Measurements from ENCODE around the gene SEMA5A.
"Not testable (repeated sequence)": the region's sequence is repeated elsewhere in the genome, so short reads cannot be mapped to it uniquely, and the experiment has no call there.

The SEMA5A gene

DNA sequence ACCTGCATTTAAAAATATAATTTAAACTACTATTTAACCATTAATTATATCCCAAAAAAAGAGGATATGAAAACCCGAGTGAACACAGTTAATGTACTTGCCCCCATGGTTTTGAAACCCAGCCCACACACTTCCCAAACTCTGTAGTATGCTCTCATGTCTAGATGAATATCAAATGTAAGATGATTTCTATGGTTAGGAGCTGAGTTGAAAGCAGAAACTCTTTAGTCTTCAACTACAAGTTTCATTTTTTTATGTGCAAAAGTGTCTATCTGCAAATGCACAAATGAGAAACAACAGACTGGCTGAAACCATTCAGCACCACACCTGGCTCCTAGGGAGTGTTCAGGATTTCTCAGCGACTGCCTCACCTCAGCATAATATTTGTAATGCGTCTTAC is 183.3 kb downstream of the SEMA5A start:
- TF ChIP-seq POLR2A (IDR thresholded peaks at IDR 0.05; ENCODE audit: low read depth, low read length) (no peak), TAF1 (IDR thresholded peaks at IDR 0.05; ENCODE audit: borderline replicate concordance, low read depth, low read length) (no peak), POLR2AphosphoS5 (IDR thresholded peaks at IDR 0.05; ENCODE audit: low read depth, low read length) (no peak)
- DNase-seq (ENCODE audit: insufficient read length) (no peak), FAIRE-seq (peak; percentile 81)

DNA sequence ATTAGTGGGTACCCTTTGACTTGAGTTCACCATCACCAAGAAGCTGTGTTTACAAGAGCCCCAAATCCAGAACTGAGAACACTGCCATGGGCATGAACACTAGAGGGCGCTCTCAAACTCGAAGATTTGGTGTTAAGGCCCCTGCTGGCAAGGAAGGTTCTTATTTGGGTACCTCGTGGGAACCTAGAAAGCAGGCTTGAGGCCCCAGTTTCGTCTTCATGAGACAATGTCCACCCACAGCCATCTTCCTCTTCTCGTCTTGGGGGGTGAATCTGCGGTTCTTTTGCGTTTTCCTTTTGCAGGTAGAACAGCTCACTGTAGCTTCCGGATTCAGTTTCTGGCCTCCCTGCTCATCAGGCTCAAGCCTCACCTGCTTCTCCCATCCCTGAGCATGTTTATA is 184.0 kb downstream of the SEMA5A start:
- TF ChIP-seq TAF1 (IDR thresholded peaks at IDR 0.05; ENCODE audit: borderline replicate concordance, low read depth, low read length): no peak
- TF ChIP-seq POLR2A (IDR thresholded peaks at IDR 0.05; ENCODE audit: low read depth, low read length): no peak
- TF ChIP-seq POLR2AphosphoS5 (IDR thresholded peaks at IDR 0.05; ENCODE audit: low read depth, low read length): no peak
- FAIRE-seq (peak; percentile 96), DNase-seq (ENCODE audit: insufficient read length) (peak; percentile 41)

DNA sequence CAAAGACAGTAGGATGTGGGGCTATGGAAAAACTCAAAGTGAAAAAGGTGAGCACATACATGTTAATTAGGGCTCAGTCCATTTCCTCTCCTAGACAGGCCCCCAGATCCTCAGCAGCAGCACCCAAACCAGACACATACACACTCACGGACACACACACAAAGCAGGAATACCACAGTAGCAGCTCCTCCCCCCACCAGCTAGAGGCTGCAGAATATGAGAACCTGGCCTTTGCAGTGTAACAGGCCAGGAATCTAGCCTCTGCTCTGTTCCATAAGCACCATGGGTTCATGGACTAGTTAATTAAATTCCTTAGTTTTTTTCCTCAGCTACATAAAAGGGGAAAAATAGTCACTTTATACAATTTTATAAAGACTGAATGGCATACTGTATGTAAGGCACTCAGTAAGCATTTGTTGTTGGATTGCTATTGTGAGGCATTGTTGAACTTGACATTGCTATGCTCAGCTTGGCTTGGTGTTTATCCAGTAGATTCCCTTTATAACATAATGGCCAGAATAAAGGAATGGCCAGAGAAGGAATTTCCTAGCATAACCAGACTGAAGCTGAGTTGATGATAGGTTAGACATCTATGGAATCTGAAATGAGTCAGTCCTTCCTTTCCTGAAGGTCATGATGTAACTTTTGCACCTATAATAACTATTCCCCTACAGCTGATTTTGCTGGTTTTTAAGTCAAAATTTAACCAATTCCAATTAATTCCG is 186.8 kb downstream of the SEMA5A start:
- no peak for TF ChIP-seq TAF1 (IDR thresholded peaks at IDR 0.05; ENCODE audit: borderline replicate concordance, low read depth, low read length)
- no peak for TF ChIP-seq POLR2A (IDR thresholded peaks at IDR 0.05; ENCODE audit: low read depth, low read length)
- no peak for TF ChIP-seq POLR2AphosphoS5 (IDR thresholded peaks at IDR 0.05; ENCODE audit: low read depth, low read length)
- peak; percentile 61 for FAIRE-seq
- DNase-seq (ENCODE audit: insufficient read length): no peak

DNA sequence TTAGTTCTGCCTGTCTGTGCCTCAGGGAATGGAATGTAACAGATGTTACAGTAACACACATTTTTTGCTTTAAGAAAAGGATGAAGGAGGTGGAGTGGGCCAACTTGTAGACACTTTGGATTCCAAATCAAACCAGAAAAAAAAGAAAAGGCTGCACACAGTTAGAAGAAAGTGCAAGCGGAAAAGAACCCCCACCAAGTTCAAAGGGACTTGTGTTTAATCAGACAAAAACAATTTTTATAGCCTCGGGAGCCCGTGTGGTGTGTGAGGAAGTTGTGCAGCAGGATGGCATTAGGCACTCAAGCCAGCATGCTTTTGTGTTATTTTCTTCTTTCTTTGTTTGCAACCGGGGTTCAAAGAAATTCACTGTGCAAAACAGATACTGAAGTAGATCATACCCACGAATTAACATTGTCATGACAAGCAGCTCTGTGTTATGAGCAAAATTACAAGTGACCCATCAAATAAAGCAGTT is 189.5 kb downstream of the SEMA5A start:
- FAIRE-seq (no peak), DNase-seq (ENCODE audit: insufficient read length) (no peak)
- no peak for TF ChIP-seq POLR2AphosphoS5 (IDR thresholded peaks at IDR 0.05; ENCODE audit: low read depth, low read length)

DNA sequence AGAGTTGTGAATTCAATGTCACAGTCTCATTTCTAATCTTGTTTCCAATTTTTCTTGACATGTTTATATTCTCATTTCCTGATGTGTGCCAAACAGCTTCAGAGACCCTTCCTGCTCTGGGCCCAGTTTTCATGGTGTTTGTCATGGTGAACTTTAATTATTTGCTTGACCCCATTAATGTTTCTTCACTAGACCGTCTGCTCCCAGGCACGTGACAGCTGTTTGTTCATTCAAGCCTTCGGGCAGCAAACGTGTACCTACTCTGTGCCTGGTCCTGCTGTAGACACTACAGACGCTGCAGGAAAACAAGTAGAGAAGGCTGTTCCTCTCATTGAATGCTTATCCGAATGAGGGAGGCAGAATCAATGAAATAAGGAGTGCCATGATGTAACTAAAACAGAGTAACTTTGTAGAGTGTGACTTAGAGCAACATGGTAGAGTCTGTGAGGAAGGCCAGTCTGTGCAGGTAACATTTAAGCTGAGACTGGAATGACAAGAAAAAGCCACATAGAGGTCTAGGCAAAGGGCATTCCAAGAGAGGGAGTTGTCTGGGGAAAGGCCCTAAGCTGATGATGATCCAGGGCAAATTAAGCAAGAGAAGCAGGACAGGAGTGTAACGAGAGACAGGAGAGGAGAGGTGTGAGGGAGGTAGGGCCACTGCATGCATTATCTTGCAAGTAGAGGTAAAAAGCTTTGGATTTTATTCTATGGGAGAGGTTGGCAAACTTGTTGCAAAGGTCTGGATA is 191.4 kb downstream of the SEMA5A start:
- TF ChIP-seq POLR2AphosphoS5 (IDR thresholded peaks at IDR 0.05; ENCODE audit: low read depth, low read length): no peak
- TF ChIP-seq POLR2A (IDR thresholded peaks at IDR 0.05; ENCODE audit: low read depth, low read length): no peak
- TF ChIP-seq TAF1 (IDR thresholded peaks at IDR 0.05; ENCODE audit: borderline replicate concordance, low read depth, low read length): no peak
- DNase-seq (ENCODE audit: insufficient read length): no peak
- FAIRE-seq: no peak

DNA sequence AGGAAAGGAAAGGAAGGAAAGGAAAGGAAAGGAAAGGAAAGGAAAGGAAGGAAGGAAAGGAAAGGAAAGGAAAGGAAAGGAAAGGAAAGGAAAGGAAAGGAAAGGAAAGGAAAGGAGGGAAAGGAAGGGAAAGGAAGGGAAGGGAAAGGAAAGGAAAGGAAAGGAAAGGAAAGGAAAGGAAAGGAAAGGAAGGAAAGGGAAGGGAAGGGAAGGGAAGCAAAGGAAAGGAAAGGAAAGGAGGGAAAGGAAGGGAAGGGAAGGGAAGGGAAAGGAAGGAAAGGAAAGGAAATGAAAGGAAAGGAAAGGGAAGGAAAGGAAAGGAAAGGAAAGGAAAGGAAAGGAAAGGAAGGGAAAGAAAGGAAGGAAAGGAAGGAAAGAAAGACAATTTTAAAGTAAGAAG is 192.8 kb downstream of the SEMA5A start:
- not testable (repeated sequence) for DNase-seq (ENCODE audit: insufficient read length); FAIRE-seq

DNA sequence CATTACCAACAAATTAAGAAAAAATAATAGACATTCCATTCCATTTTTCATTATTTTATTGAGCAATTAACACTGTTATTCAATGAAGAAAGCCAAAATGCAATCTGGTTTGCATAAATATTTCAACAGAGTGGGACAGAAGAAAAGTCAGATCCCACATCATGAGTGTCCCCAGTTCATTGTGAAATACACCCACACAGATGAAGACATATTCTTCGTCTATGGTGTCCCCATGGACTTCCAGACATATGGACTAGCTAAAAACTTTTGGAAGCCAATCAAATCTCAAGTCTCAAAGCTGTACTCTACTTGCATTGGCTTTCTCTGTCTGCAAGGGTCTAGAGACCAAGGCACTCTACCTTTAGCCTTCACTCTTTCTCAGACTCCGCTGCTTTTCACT is 194.3 kb downstream of the SEMA5A start:
- no peak for TF ChIP-seq POLR2A (IDR thresholded peaks at IDR 0.05; ENCODE audit: low read depth, low read length)
- no peak for TF ChIP-seq POLR2AphosphoS5 (IDR thresholded peaks at IDR 0.05; ENCODE audit: low read depth, low read length)
- no peak for TF ChIP-seq TAF1 (IDR thresholded peaks at IDR 0.05; ENCODE audit: borderline replicate concordance, low read depth, low read length)
- DNase-seq (ENCODE audit: insufficient read length) (no peak), FAIRE-seq (no peak)

DNA sequence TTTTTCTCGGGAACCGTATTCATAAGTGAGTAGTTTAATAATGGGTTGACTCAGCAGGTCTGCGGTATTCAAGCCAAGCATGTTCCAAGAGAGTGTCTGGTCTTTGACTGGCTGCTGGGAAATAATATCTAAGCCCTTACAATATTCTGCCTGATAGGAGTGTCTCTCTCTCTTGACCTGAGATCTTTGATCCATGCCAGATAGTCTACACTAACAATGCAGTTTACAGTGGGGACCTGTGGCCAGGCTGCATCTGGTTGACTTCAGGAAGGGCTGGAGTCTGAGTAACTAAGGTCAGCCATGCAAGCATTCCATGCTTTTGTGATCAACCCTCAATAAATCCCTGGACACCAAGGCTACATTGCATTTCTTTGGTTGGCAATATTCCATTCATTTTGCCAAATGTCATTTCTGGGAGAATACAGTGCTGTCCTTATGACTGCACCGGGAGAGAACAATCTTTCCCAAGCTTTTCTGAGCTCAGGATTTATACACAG is 195.5 kb downstream of the SEMA5A start:
- DNase-seq (ENCODE audit: insufficient read length) (no peak), FAIRE-seq (no peak)
- TF ChIP-seq POLR2AphosphoS5 (IDR thresholded peaks at IDR 0.05; ENCODE audit: low read depth, low read length) (no peak), POLR2A (IDR thresholded peaks at IDR 0.05; ENCODE audit: low read depth, low read length) (no peak), TAF1 (IDR thresholded peaks at IDR 0.05; ENCODE audit: borderline replicate concordance, low read depth, low read length) (no peak)

DNA sequence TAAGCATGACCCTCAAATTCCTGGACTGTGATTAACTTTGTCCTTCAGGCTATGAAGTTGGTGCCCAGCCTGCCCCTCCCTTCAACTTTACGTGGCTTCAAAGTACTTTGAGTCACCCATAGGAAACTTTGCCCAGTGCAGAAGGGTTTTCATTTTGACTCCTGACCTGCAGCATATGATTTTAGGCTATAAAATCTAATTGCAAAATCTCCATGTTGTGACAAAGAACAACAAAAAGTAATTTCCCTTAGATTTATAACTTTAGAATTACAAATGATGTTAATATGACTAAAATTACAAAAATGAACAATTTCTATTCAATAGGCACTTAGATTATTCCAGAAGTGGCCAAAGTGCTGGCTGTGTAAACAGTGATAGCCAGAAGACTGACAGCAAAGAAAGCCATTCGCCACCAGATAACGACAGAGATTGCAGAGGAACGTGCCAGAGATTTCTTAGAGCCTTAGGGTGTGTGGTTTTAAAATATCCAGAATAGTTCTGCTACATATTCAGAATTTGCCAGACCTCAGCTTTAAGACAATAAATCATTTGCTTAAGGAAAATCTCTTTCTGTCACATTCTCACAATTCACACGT is 197.4 kb downstream of the SEMA5A start:
- no peak for DNase-seq (ENCODE audit: insufficient read length)
- TF ChIP-seq POLR2A (IDR thresholded peaks at IDR 0.05; ENCODE audit: low read depth, low read length) (no peak), POLR2AphosphoS5 (IDR thresholded peaks at IDR 0.05; ENCODE audit: low read depth, low read length) (no peak), TAF1 (IDR thresholded peaks at IDR 0.05; ENCODE audit: borderline replicate concordance, low read depth, low read length) (no peak)
- peak; percentile 50 for FAIRE-seq

DNA sequence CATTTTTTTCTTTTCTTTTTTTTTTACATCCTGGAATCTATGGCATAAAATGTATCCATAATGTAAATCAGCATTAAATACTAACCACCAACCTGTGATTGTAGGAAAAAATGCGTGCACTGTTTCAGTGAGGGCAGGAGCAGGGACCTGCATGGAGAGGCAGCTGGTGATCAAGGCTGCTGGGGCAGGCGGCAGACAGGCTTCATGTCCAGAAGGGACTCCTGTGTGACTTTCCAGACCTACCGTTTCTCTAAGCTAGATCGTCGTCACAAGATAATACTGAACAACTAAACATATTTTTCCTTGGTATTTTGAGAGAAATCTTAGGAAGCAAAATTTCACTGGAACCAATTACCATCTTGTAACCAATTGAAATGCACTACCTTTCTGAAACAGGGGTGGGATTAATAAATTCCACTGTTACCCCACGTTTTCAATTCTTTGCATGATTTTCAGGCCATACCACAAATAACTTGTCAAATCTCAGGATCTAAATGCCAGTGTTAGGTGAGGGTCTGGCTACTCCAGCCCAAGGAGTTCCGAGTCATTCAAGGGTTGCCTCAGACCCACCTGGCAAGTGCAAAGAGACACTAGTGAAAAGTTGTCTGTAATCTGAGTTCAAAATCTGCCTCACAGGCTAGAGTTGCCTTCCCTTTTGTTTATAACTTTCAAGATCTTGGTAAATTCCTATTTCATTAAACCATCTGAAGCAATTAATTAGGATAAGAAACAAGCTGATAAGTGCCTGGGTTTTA is 198.2 kb downstream of the SEMA5A start:
- no peak for FAIRE-seq
- TF ChIP-seq POLR2A (IDR thresholded peaks at IDR 0.05; ENCODE audit: low read depth, low read length): no peak
- no peak for TF ChIP-seq TAF1 (IDR thresholded peaks at IDR 0.05; ENCODE audit: borderline replicate concordance, low read depth, low read length)
- no peak for TF ChIP-seq POLR2AphosphoS5 (IDR thresholded peaks at IDR 0.05; ENCODE audit: low read depth, low read length)
- DNase-seq (ENCODE audit: insufficient read length): no peak

DNA sequence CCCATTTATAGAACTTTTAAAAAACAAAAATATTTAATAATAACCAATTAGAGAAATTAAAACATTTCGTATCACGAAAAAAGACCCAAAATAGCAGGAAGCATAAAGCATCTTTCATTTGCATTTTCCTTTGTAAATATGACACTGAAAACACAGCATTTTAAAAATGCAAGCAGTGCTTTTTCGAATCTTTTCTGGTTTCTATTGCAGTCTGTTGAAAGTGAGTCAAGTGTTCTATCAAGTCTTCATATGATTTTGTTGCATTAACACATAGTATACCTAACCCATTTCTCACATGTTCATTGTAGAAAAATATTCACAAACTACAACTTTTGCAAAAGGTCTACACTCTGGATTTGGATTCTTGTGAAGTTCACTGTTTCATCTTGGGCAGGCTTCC is 198.8 kb downstream of the SEMA5A start:
- no peak for DNase-seq (ENCODE audit: insufficient read length)
- TF ChIP-seq POLR2AphosphoS5 (IDR thresholded peaks at IDR 0.05; ENCODE audit: low read depth, low read length): no peak
- TF ChIP-seq TAF1 (IDR thresholded peaks at IDR 0.05; ENCODE audit: borderline replicate concordance, low read depth, low read length): no peak
- TF ChIP-seq POLR2A (IDR thresholded peaks at IDR 0.05; ENCODE audit: low read depth, low read length): no peak
- no peak for FAIRE-seq

Measured in GM12892 (cell line).